K562 (cell line): ENCODE data around the gene SLC16A10. TPM values are rescaled to one million over a fixed set of nuclear protein-coding genes. Genes with fewer than 3 reads are reported as not detected.
"Not testable (repeated sequence)": the region's sequence is repeated elsewhere in the genome, so short reads cannot be mapped to it uniquely, and the experiment has no call there.

ENCODE experiments used
- ATAC-seq: fragments of 200-7000 bp; cut with Tn5 transposase; 3 replicates; pipeline ENCODE4 v1.9.1; 2020; ENCODE audit warnings: moderate library complexity
- BruUV-seq: library from RNA; stranded (reverse); fragments of 400-500 nt; replicated peaks from 2 replicates; lab custom pipeline; 2021; lab: Mats Ljungman, UMichigan
- CTCF ChIA-PET: fragments of 300-600 bp; formaldehyde crosslinking; extraction: SDS; loops from one replicate; lab custom pipeline; 2021; ENCODE audit warnings: low intra/inter-chr PET ratio; lab: Yijun Ruan, JAX
- POLR2A ChIA-PET: fragments of 300-600, 350-650 bp; sonication (Branson Sonifier 250); formaldehyde crosslinking; extraction: SDS; loops from one replicate; lab custom pipeline; 2021; ENCODE audit warnings: antibody characterized with exemption, inconsistent platforms; lab: Yijun Ruan, JAX
- DNase-seq, 4 experiments: peaks; one replicate each; pipeline versions ENCODE4 v3.0.0 to v3.0.0-alpha.2; 2011 to 2018; ENCODE audit warnings: low spot score in 3 of 4, mixed read lengths in 3 of 4; ENCODE audit errors: extremely low read depth in 1 of 4
- FAIRE-seq: peaks from 2 replicates; lab custom pipeline; 2011; peaks lifted over from hg19 to GRCh38; lab: Jason Lieb, UNC
- H2AFZ ChIP-seq: 2 replicates; pipeline ENCODE4 v1.6.0; 2011; ENCODE audit warnings: low read depth, low read length, control low read depth, inconsistent platforms
- H3K27ac ChIP-seq: fragments of 200-600 bp; 3 replicates; pipeline ENCODE4 v1.8.0; 2011; ENCODE audit warnings: low read depth, mild to moderate bottlenecking, control low read depth, inconsistent platforms, low read length, moderate library complexity, mixed read lengths; ENCODE audit errors: extremely low read depth
- H3K27me3 ChIP-seq, 2 experiments: fragments of 300-600 bp in 1 of 2; 2 replicates in 1 of 2; 3 replicates in 1 of 2; pipeline versions ENCODE4 v1.6.0 to v1.8.0; 2011; ENCODE audit warnings: inconsistent platforms in 2 of 2, low read length in 2 of 2, mild to moderate bottlenecking in 1 of 2, mixed read lengths in 1 of 2, moderate library complexity in 1 of 2; ENCODE audit not compliant: control insufficient read depth in 2 of 2, insufficient read depth in 2 of 2
- H3K36me3 ChIP-seq: fragments of 300-600 bp; 3 replicates; pipeline ENCODE4 v1.8.0; 2011; ENCODE audit warnings: mild to moderate bottlenecking, low read length, inconsistent platforms; ENCODE audit not compliant: control insufficient read depth, insufficient read depth
- H3K4me1 ChIP-seq, 2 experiments: fragments of 200-600 bp in 1 of 2; replicated peaks in 1 of 2; 2 replicates in 1 of 2; 3 replicates in 1 of 2; pipeline versions ENCODE4 v1.5.1 to v1.8.0; 2011; ENCODE audit warnings: inconsistent platforms in 2 of 2, low read length in 2 of 2, mild to moderate bottlenecking in 1 of 2, mixed read lengths in 1 of 2, moderate library complexity in 1 of 2; ENCODE audit not compliant: control insufficient read depth in 2 of 2, insufficient read depth in 2 of 2
- H3K4me2 ChIP-seq: 2 replicates; pipeline ENCODE4 v1.6.1; 2011; ENCODE audit warnings: low read length, control low read depth, inconsistent platforms, mixed read lengths; ENCODE audit not compliant: insufficient read depth
- H3K4me3 ChIP-seq: fragments of 200-600 bp; sonication (generic), shearing (Covaris generic); 2 replicates; pipeline ENCODE4 v1.5.1; 2016; ENCODE audit warnings: control low read depth, inconsistent platforms
- H3K79me2 ChIP-seq: fragments of 200-600 bp; 3 replicates; pipeline ENCODE4 v1.8.0; 2011; ENCODE audit warnings: low read length, inconsistent platforms; ENCODE audit not compliant: control insufficient read depth, insufficient read depth
- H3K9ac ChIP-seq, 2 experiments: 2 replicates each; pipeline versions ENCODE4 v1.6.0 to v1.6.1; 2011; ENCODE audit warnings: low read depth in 2 of 2, low read length in 2 of 2, control low read depth in 1 of 2, inconsistent platforms in 1 of 2, mild to moderate bottlenecking in 1 of 2, mixed read lengths in 1 of 2; ENCODE audit not compliant: insufficient read depth in 1 of 2
- H3K9me1 ChIP-seq: one replicate; pipeline ENCODE4 v1.6.0; 2011; ENCODE audit warnings: inconsistent platforms, mild to moderate bottlenecking, low read length, moderate library complexity; ENCODE audit not compliant: control insufficient read depth, insufficient read depth
- H3K9me3 ChIP-seq: replicated peaks from 2 replicates; pipeline ENCODE4 v1.5.1; 2011; ENCODE audit warnings: low read depth, low read length, inconsistent platforms; ENCODE audit not compliant: control insufficient read depth, insufficient read depth
- H4K20me1 ChIP-seq: replicated peaks from 2 replicates; pipeline ENCODE4 v1.6.1; 2011; ENCODE audit warnings: low read length, inconsistent platforms, mixed read lengths; ENCODE audit not compliant: control insufficient read depth, insufficient read depth
- MEF2D ChIP-seq: conservative IDR thresholded peaks from 2 replicates; pipeline ENCODE4 v1.6.1; 2016; ENCODE audit warnings: low read depth, missing genetic modification characterization, missing compliant biosample characterization
- RAD21 ChIP-seq, 2 experiments: fragments of 250-450 bp in 1 of 2; fragments of 450-650 bp in 1 of 2; sonication (Bioruptor Pico) in 1 of 2; formaldehyde crosslinking in 1 of 2; IDR thresholded peaks in 1 of 2; conservative IDR thresholded peaks in 1 of 2; 2 replicates each; pipeline versions ENCODE4 v1.4.0 to v1.8.0; 2020 to 2022; ENCODE audit warnings: mild to moderate bottlenecking in 2 of 2, moderate library complexity in 1 of 2
- SMAD4 ChIP-seq: fragments of 250-450 bp; sonication (Bioruptor Pico); conservative IDR thresholded peaks from 2 replicates; pipeline ENCODE4 v1.8.0; 2021; ENCODE audit warnings: inconsistent platforms, mild to moderate bottlenecking, moderate library complexity
- ZNF384 ChIP-seq: IDR thresholded peaks from 2 replicates; pipeline ENCODE4 v1.6.1; 2012; ENCODE audit warnings: low read depth, low read length, improper control_type of control experiment
- WGBS: fragments of 100-300 bp; shearing (Covaris generic); methylation state at CpG from one replicate; pipeline ENCODE4 v1.1.6; 2016; ENCODE audit warnings: low coverage, mixed read lengths; ENCODE audit not compliant: insufficient coverage; ENCODE audit errors: missing lambda C conversion rate; 5-methylcytosine and 5-hydroxymethylcytosine counted together
- in situ Hi-C: fragments of 300-500 bp; cut with MboI; formaldehyde crosslinking; loops from 4 replicates; pipeline ENCODE4 v1.15.0; 2018; ENCODE audit warnings: inconsistent platforms, mixed read lengths
- intact Hi-C: fragments of 100-400 bp; cut with micrococcal nuclease; formaldehyde crosslinking; loops from 2 replicates; pipeline ENCODE4 v1.14.2; 2022
- polyA plus RNA-seq, 8 experiments: library from polyadenylated mRNA; depleted of rRNA in 4 of 8; stranded (reverse) in 5 of 8; unstranded in 3 of 8; fragments of >200 nt; fragmentation: Nextera tagmentation in 2 of 8; fragmentation: Illumina TruSeq in 1 of 8; extraction: Ambion mirVana in 2 of 8; extraction: Trizol in 1 of 8; gene quantifications; 2 replicates each; pipeline versions ENCODE4 v1.2.1 to v1.2.3, GENCODE V29; 2011 to 2014; ENCODE audit warnings: inconsistent platforms in 1 of 8, missing spikeins in 1 of 8
- total RNA-seq, 7 experiments: library from RNA; depleted of rRNA in 6 of 7; stranded (reverse); fragments of >200 nt in 6 of 7; fragmentation: Illumina TruSeq in 2 of 7; extraction: Trizol in 2 of 7; gene quantifications; 2 replicates each; pipeline versions ENCODE4 v1.2.1 to v1.2.3, GENCODE V29; 2011 to 2021; ENCODE audit warnings: low replicate concordance in 1 of 7
- TF ChIP-seq, protein P1 (sequence below), 3 experiments: IDR thresholded peaks in 2 of 3; conservative IDR thresholded peaks in 1 of 3; 2 replicates each; pipeline ENCODE4 v1.5.1; 2011 to 2012; ENCODE audit warnings: low read length in 3 of 3, mild to moderate bottlenecking in 3 of 3, control low read depth in 2 of 3, improper control_type of control experiment in 1 of 3, inconsistent platforms in 1 of 3, low read depth in 1 of 3, mixed read lengths in 1 of 3, moderate library complexity in 1 of 3; ENCODE audit not compliant: insufficient read depth in 2 of 3

The SLC16A10 gene
- total and polyA plus RNA-seq, 9 of the 15 experiments (the other 6 are each of a cell fraction or from before 2014, with no cell fraction given) = 0.02 to 0.54 (median 0.24) TPM; not detected in 4

DNA sequence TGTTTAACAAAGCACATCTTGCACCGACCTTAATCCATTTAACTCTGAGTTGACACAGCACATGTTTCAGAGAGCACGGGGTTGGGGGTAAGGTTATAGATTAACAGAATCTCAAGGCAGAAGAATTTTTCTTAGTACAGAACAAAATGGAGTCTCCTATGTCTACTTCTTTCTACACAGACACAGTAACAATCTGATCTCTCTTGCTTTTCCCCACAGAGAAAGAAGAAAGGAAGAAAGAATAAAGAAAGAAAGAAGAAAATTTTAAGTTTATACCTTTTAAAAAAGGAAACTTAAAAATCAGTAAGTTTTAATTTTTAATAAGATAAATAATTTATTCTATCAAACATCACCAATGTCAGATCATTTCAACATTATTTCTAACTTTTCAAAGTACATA is 168.5 kb downstream of the SLC16A10 start:
- ATAC-seq, H3K9ac ChIP-seq, H3K9me1 ChIP-seq, H3K4me2 ChIP-seq, H4K20me1 ChIP-seq, BruUV-seq, H3K4me3 ChIP-seq, H3K27me3 ChIP-seq, H2AFZ ChIP-seq, FAIRE-seq: not testable (repeated sequence)
- POLR2A ChIA-PET = interaction anchor here (0.6 kb wide), 1 partner anchor 330 kb away, joined by 4 read pairs; no protein-coding TSS in a partner anchor
- CTCF ChIA-PET = interaction anchor here (0.6 to 1.7 kb wide), 3 partner anchors 244 to 1387 kb away, joined by 3 to 9 read pairs (median 4); no protein-coding TSS in a partner anchor
- Histone ChIP-seq H3K79me2 (peaks cover 14% of the 10 kb centered on the region), H3K4me1 (peaks cover 21 to 23% of the 10 kb centered on the region in 2 experiments)
- intact Hi-C loops = loop anchor here (2.0 to 5.0 kb wide), 3 partner anchors 199 to 727 kb away; no protein-coding TSS in a partner anchor
- 0% methylated on average over 1 of the region's 2 CpGs for WGBS
- TF ChIP-seq SMAD4 (CRISPR knock-in tag) = 0 out of 2 replicates have a peak, but pooled peaks have one; percentile 18
- TF ChIP-seq, all 486 proteins: peak for 1; not testable (repeated sequence) for 485
- H3K27ac ChIP-seq, H3K9me3 ChIP-seq, DNase-seq, H3K36me3 ChIP-seq: not testable (repeated sequence)
- in situ Hi-C loops = loop anchor here (25.0 kb wide), 1 partner anchor 381 kb away; no protein-coding TSS in a partner anchor

DNA sequence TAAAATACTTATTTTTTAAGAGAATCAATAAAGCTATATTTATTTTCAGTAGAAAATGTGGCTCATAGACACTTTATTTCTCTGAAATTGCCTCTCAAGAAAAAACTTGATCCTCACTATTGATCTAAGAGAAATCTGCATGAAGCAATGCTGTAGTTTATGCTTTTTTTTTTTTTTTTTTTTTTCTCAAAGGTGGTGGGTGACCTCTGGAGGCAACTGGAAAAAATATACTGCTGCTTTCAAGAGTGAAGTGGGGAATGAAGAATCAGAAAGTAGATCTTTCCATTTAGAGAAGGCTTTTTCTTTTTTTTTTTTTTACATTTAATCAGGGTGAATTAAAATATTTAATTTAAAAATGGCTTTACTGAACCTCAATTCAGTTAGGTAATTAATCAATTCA is 169.3 kb downstream of the SLC16A10 start:
- POLR2A ChIA-PET = interaction anchor here (0.6 kb wide), 2 partner anchors 329 to 412 kb away, joined by 3 to 4 read pairs; no protein-coding TSS in a partner anchor
- H3K9ac ChIP-seq = no peak overlapping the region
- peaks cover 16 to 25% of the 10 kb centered on the region in 2 experiments; a peak in 4 of 5 replicates for H3K4me1 ChIP-seq
- H3K79me2 ChIP-seq = peaks cover 20% of the 10 kb centered on the region
- TF ChIP-seq, protein P1, sequence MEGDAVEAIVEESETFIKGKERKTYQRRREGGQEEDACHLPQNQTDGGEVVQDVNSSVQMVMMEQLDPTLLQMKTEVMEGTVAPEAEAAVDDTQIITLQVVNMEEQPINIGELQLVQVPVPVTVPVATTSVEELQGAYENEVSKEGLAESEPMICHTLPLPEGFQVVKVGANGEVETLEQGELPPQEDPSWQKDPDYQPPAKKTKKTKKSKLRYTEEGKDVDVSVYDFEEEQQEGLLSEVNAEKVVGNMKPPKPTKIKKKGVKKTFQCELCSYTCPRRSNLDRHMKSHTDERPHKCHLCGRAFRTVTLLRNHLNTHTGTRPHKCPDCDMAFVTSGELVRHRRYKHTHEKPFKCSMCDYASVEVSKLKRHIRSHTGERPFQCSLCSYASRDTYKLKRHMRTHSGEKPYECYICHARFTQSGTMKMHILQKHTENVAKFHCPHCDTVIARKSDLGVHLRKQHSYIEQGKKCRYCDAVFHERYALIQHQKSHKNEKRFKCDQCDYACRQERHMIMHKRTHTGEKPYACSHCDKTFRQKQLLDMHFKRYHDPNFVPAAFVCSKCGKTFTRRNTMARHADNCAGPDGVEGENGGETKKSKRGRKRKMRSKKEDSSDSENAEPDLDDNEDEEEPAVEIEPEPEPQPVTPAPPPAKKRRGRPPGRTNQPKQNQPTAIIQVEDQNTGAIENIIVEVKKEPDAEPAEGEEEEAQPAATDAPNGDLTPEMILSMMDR (IDR thresholded peaks at IDR 0.05 in 2 of 3, conservative IDR thresholded peaks at IDR 0.05 in 1 of 3; ENCODE audit: insufficient read depth in 2 of 3, low read depth in 1 of 3, low read length in 3 of 3) = peak in 2 of 3 experiments; percentile 10 to 53; a peak in 3 of 6 replicates
- TF ChIP-seq ZNF384 (peak; percentile 91), RAD21 (CRISPR knock-in tag; conservative IDR thresholded peaks at IDR 0.05 in 1 of 2, IDR thresholded peaks at IDR 0.05 in 1 of 2) (peak; percentile 36; a peak in 3 of 4 replicates), MEF2D (no peak)
- no peak for FAIRE-seq
- no peaks in the 10 kb centered on the region for H3K9me1 ChIP-seq
- no peaks in the 10 kb centered on the region for H4K20me1 ChIP-seq
- no peak overlapping the region for H2AFZ ChIP-seq
- no TSS peak for BruUV-seq
- H3K27me3 ChIP-seq = no peaks in the 10 kb centered on the region
- CTCF ChIA-PET = interaction anchor here (0.7 to 1.7 kb wide), 4 partner anchors 245 to 729 kb away, joined by 3 to 9 read pairs (median 4); no protein-coding TSS in a partner anchor
- intact Hi-C loops (loop anchor here (2.0 to 5.0 kb wide), 3 partner anchors 199 to 728 kb away; no protein-coding TSS in a partner anchor), in situ Hi-C loops (loop anchor here (25.0 kb wide), 1 partner anchor 381 kb away; no protein-coding TSS in a partner anchor)
- H3K4me2 ChIP-seq = no peak overlapping the region
- no peak for DNase-seq
- no peak overlapping the region for H3K4me3 ChIP-seq
- no peak for ATAC-seq
- no peaks in the 10 kb centered on the region for H3K9me3 ChIP-seq
- H3K27ac ChIP-seq = no peak overlapping the region
- H3K36me3 ChIP-seq = no peaks in the 10 kb centered on the region
